Stimulated activated naive CD4-positive, alpha-beta T cell treated with Interleukin-2 at 50 U/mL for 16 hours (primary cell): ENCODE data around the gene POLR1G.
A peak's percentile ranks its signal among the peaks of the same experiment; 100 is the strongest.

ENCODE experiments used
- DNase-seq: peaks from one replicate; lab custom pipeline; 2025; lab: John Stamatoyannopoulos, UW

POLR1G gene

GRCh38 chr19:45446295-45446694 is 39.9 kb downstream of the POLR1G start:
- DNase-seq, result no peak

- no peak for DNase-seq
Observed at GRCh38 chr19:45446944-45447343, 40.5 kb downstream of the POLR1G start.

GRCh38 chr19:45448425-45448756 is 41.9 kb downstream of the POLR1G start:
- no peak for DNase-seq

- DNase-seq, result no peak
Observed at GRCh38 chr19:45448887-45449299, 42.4 kb downstream of the POLR1G start.

- no peak for DNase-seq
Observed at GRCh38 chr19:45450012-45450333, 43.5 kb downstream of the POLR1G start.

- peak; percentile 46 for DNase-seq
Observed at GRCh38 chr19:45451131-45451849, 44.8 kb downstream of the POLR1G start.

- DNase-seq, result no peak
Observed at GRCh38 chr19:45451850-45452387, 45.5 kb downstream of the POLR1G start.

- peak; percentile 63 for DNase-seq
Observed at GRCh38 chr19:45455707-45456499, 49.5 kb downstream of the POLR1G start.

GRCh38 chr19:45456500-45456815 is 50.0 kb downstream of the POLR1G start:
- no peak for DNase-seq

- DNase-seq, result no peak
Observed at GRCh38 chr19:45457776-45458175, 51.3 kb downstream of the POLR1G start.
